ENCODE measurements around the gene ZBTB25. TPM values are rescaled to one million over a fixed set of nuclear protein-coding genes. Genes with fewer than 3 reads are reported as not detected.

The ZBTB25 gene
- polyA plus RNA-seq, 1 of the 3 experiments (the other 2 are of a cell fraction), result 4.5 TPM

DNA sequence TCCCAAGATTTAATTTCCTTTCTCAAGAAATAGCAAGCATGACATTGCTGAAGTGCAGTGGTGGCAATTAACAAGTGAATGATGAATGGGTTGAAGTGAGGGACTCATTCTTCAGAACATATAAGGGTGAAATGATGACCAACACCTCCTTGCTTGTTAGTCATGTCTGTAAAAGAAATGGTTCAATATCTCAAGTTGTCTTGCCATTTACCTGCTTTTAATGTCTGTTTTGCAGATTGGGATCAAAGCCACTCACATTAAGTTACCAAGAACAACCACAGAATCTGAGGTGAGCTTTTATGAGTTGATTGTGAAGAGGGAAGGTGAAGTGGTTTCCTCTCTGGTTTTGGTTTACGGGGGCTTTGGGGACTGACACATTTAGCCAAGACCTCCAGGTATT is 91.4 kb downstream of the ZBTB25 start:
- Histone ChIP-seq H3K9ac (no peak overlapping the region), H3K27ac (ENCODE audit: low read depth in 2 of 2, low read length in 1 of 2) (no peak overlapping the region), H3K27me3 (ENCODE audit: insufficient read depth) (no peaks in the 10 kb centered on the region), H3F3A (replicated peaks; ENCODE audit: insufficient read depth) (peaks cover 5% of the 10 kb centered on the region), H3K4me3 (ENCODE audit: low read depth in 2 of 2, low read length in 1 of 2) (no peak overlapping the region), H4K20me1 (ENCODE audit: insufficient read depth) (no peaks in the 10 kb centered on the region), H3K4me2 (no peak overlapping the region), H3K9me3 (no peaks in the 10 kb centered on the region), H3K9me2 (no peaks in the 10 kb centered on the region), H3K79me2 (ENCODE audit: insufficient read depth) (peaks cover 3% of the 10 kb centered on the region; the same call in 1 of the 2 replicates), H2AFZ (ENCODE audit: low read depth) (no peak overlapping the region), H3K36me3 (replicated peaks in 1 of 2; ENCODE audit: control insufficient read depth in 1 of 2, insufficient read depth in 2 of 2, low read length in 1 of 2) (peaks cover 18 to 22% of the 10 kb centered on the region in 2 experiments), H3K4me1 (ENCODE audit: control insufficient read depth in 1 of 2, insufficient read depth in 2 of 2, low read depth in 1 of 2, low read length in 1 of 2) (no peaks in the 10 kb centered on the region)
- no peak for DNase-seq
- 100% methylated on average over 1 of the region's 1 CpG for WGBS (ENCODE audit: low lambda C conversion rate)
- no peak for TF ChIP-seq ELF1 (IDR thresholded peaks at IDR 0.05)
- no peak for TF ChIP-seq TCF12 (IDR thresholded peaks at IDR 0.05)
- no peak for TF ChIP-seq MXI1 (IDR thresholded peaks at IDR 0.05; ENCODE audit: low read depth, low read length)
- TF ChIP-seq FOSL2 (IDR thresholded peaks at IDR 0.05; ENCODE audit: borderline replicate concordance, low read depth), result no peak
- no peak for TF ChIP-seq SMC3 (IDR thresholded peaks at IDR 0.05; ENCODE audit: low read depth, low read length)
- TF ChIP-seq GABPA (IDR thresholded peaks at IDR 0.05; ENCODE audit: low read depth), result no peak
- TF ChIP-seq RCOR1 (IDR thresholded peaks at IDR 0.05; ENCODE audit: low read length), result no peak
- TF ChIP-seq GATA2 (CRISPR knock-in tag; IDR thresholded peaks at IDR 0.05), result no peak
- TF ChIP-seq JUND (IDR thresholded peaks at IDR 0.05), result no peak
- TF ChIP-seq FOXM1 (IDR thresholded peaks at IDR 0.05; ENCODE audit: low read depth), result no peak
- no peak for TF ChIP-seq NRF1 (IDR thresholded peaks at IDR 0.05; ENCODE audit: low read depth, low read length)
- no peak for TF ChIP-seq EZH2phosphoT487 (IDR thresholded peaks at IDR 0.05; ENCODE audit: borderline replicate concordance, low read depth)
- TF ChIP-seq FOXJ3 (CRISPR knock-in tag; IDR thresholded peaks at IDR 0.05), result no peak
- TF ChIP-seq, protein P1, sequence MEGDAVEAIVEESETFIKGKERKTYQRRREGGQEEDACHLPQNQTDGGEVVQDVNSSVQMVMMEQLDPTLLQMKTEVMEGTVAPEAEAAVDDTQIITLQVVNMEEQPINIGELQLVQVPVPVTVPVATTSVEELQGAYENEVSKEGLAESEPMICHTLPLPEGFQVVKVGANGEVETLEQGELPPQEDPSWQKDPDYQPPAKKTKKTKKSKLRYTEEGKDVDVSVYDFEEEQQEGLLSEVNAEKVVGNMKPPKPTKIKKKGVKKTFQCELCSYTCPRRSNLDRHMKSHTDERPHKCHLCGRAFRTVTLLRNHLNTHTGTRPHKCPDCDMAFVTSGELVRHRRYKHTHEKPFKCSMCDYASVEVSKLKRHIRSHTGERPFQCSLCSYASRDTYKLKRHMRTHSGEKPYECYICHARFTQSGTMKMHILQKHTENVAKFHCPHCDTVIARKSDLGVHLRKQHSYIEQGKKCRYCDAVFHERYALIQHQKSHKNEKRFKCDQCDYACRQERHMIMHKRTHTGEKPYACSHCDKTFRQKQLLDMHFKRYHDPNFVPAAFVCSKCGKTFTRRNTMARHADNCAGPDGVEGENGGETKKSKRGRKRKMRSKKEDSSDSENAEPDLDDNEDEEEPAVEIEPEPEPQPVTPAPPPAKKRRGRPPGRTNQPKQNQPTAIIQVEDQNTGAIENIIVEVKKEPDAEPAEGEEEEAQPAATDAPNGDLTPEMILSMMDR (IDR thresholded peaks at IDR 0.05), result no peak
- TF ChIP-seq RXRA (IDR thresholded peaks at IDR 0.05; ENCODE audit: borderline replicate concordance, low read depth), result no peak
- no peak for TF ChIP-seq POLR2AphosphoS5 (IDR thresholded peaks at IDR 0.05; ENCODE audit: low read depth, low read length)
- CTCF ChIA-PET, result interaction anchor here (2.9 kb wide), 1 partner anchor 18 kb away, joined by 16 read pairs; no protein-coding TSS in a partner anchor
- POLR2A ChIA-PET, result no interaction called here

DNA sequence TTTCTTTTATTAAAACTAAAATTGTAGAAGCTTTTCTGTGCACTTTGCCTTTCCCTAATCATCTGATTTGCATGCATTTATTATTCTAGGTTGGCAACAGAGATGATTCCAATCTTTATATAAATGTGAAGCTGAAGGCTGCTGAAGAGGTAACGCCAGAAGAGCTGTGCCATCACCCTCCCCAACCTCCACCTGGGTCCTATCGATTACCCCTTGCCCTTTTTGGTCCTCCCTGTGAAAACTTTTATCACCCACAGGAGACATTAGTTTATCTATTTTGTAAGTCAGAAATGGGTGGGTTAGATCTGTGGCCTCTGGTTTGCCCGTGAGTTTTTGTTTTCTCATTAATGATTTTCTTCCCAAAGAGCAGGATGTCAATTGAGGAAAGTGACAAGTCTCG is 92.6 kb downstream of the ZBTB25 start:
- Histone ChIP-seq H3F3A (replicated peaks; ENCODE audit: insufficient read depth) (peaks cover under 1% of the 10 kb centered on the region), H3K9me2 (no peaks in the 10 kb centered on the region), H3K4me1 (ENCODE audit: control insufficient read depth in 1 of 2, insufficient read depth in 2 of 2, low read depth in 1 of 2, low read length in 1 of 2) (no peaks in the 10 kb centered on the region), H2AFZ (ENCODE audit: low read depth) (no peak overlapping the region), H3K79me2 (ENCODE audit: insufficient read depth) (peaks cover 3% of the 10 kb centered on the region; the same call in 1 of the 2 replicates), H3K4me2 (no peak overlapping the region), H3K27ac (ENCODE audit: low read depth in 2 of 2, low read length in 1 of 2) (no peak overlapping the region), H3K9ac (no peak overlapping the region), H3K36me3 (replicated peaks in 1 of 2; ENCODE audit: control insufficient read depth in 1 of 2, insufficient read depth in 2 of 2, low read length in 1 of 2) (peaks cover 14 to 22% of the 10 kb centered on the region in 2 experiments), H3K27me3 (ENCODE audit: insufficient read depth) (no peaks in the 10 kb centered on the region), H4K20me1 (ENCODE audit: insufficient read depth) (no peaks in the 10 kb centered on the region), H3K9me3 (no peaks in the 10 kb centered on the region), H3K4me3 (ENCODE audit: low read depth in 2 of 2, low read length in 1 of 2) (no peak overlapping the region)
- ChIA-PET CTCF (interaction anchor here (2.9 kb wide), 1 partner anchor 19 kb away, joined by 16 read pairs; no protein-coding TSS in a partner anchor), POLR2A (no interaction called here)
- 97% methylated on average over 4 of the region's 4 CpGs for WGBS (ENCODE audit: low lambda C conversion rate)
- no peak for DNase-seq
- no peak for TF ChIP-seq ELF1 (IDR thresholded peaks at IDR 0.05)
- no peak for TF ChIP-seq EP300 (IDR thresholded peaks at IDR 0.05; ENCODE audit: borderline replicate concordance in 1 of 2, low read depth in 1 of 2, low read length in 1 of 2)
- TF ChIP-seq, protein P1 (IDR thresholded peaks at IDR 0.05), result no peak
- no peak for TF ChIP-seq MXI1 (IDR thresholded peaks at IDR 0.05; ENCODE audit: low read depth, low read length)
- TF ChIP-seq CHD2 (IDR thresholded peaks at IDR 0.05; ENCODE audit: low read length, partially characterized antibody), result no peak
- TF ChIP-seq FOSL2 (IDR thresholded peaks at IDR 0.05; ENCODE audit: borderline replicate concordance, low read depth), result no peak
- no peak for TF ChIP-seq EZH2phosphoT487 (IDR thresholded peaks at IDR 0.05; ENCODE audit: borderline replicate concordance, low read depth)
- no peak for TF ChIP-seq YY1 (IDR thresholded peaks at IDR 0.05; ENCODE audit: low read depth)
- no peak for TF ChIP-seq JUND (IDR thresholded peaks at IDR 0.05)
- no peak for TF ChIP-seq MEF2A (IDR thresholded peaks at IDR 0.05; ENCODE audit: borderline replicate concordance, low read depth)
- TF ChIP-seq, protein P2, sequence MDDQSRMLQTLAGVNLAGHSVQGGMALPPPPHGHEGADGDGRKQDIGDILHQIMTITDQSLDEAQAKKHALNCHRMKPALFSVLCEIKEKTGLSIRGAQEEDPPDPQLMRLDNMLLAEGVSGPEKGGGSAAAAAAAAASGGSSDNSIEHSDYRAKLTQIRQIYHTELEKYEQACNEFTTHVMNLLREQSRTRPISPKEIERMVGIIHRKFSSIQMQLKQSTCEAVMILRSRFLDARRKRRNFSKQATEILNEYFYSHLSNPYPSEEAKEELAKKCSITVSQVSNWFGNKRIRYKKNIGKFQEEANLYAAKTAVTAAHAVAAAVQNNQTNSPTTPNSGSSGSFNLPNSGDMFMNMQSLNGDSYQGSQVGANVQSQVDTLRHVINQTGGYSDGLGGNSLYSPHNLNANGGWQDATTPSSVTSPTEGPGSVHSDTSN (IDR thresholded peaks at IDR 0.05), result no peak
- TF ChIP-seq GABPA (IDR thresholded peaks at IDR 0.05; ENCODE audit: low read depth), result no peak
- TF ChIP-seq, protein P3, sequence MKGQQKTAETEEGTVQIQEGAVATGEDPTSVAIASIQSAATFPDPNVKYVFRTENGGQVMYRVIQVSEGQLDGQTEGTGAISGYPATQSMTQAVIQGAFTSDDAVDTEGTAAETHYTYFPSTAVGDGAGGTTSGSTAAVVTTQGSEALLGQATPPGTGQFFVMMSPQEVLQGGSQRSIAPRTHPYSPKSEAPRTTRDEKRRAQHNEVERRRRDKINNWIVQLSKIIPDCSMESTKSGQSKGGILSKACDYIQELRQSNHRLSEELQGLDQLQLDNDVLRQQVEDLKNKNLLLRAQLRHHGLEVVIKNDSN (IDR thresholded peaks at IDR 0.05; ENCODE audit: borderline replicate concordance, low read depth), result no peak
- no peak for TF ChIP-seq SIN3A (IDR thresholded peaks at IDR 0.05; ENCODE audit: borderline replicate concordance, low read depth, low read length)
- TF ChIP-seq NFIC (IDR thresholded peaks at IDR 0.05; ENCODE audit: borderline replicate concordance), result no peak

All from SK-N-SH (cell line).